ENCODE results near the gene LTBP2.

Gene LTBP2

DNA sequence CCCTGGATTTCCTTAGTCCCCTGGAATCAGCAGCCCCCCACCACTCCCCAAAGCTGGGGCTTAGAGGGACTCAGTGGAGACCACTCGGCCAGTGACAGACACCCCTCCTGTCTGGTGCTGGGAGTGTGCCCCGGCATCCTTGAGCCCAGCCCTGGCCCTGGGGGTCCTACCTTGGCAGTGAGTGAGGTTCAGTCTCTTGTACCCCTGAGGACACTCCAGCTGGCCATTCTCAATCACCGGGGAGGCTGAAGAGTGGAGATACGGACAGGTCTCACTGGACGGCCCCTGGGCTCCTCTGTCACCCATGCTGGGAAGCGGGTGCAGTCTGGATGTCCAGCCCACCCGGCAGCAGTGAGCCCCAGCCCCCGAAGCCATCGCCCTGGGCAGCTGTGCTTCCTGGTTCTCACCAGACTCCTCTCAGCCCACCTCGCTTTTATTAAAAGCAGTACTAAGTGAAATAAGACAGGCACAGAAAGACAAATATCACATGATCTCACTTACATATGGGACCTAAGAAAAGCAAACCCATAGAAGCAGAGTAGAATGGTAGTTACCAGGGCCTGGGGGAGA, 76.2 kb downstream of the LTBP2 start:
- Histone ChIP-seq H3K27me3 (ENCODE audit: control insufficient read depth, insufficient read depth, low read length) (no peaks in the 10 kb centered on the region), H3K9me3 (ENCODE audit: control insufficient read depth, low read length) (no peaks in the 10 kb centered on the region), H3K4me1 (ENCODE audit: control insufficient read depth, insufficient read depth, low read length) (peaks cover 4% of the 10 kb centered on the region), H3K36me3 (ENCODE audit: control insufficient read depth, insufficient read depth, low read length) (no peaks in the 10 kb centered on the region), H3K9ac (ENCODE audit: low read length) (no peak overlapping the region), H3K4me3 (ENCODE audit: low read length) (no peak overlapping the region)

DNA sequence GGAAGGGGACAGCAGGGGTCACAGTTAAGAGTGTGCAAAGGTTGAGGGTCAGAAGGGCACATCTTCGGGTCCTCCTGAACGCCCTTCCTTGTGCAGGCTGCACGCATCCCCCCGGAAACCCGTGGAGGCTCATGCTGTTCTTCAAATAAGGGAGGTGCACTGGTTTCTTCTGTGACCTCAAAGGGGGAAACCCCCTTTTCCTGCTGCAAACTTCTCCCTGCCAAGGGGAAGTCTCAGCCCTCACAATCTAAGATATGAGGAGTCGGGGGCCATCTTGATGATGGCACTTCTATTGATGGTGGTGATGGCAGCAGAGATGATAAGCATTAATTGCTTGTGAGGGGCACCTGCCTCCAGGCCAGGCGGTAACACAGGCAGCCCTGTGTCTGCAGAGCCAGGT, 78.5 kb downstream of the LTBP2 start:
- H3K4me3 ChIP-seq (ENCODE audit: low read length), result no peak overlapping the region
- no peaks in the 10 kb centered on the region for H3K36me3 ChIP-seq (ENCODE audit: control insufficient read depth, insufficient read depth, low read length)
- H3K9ac ChIP-seq (ENCODE audit: low read length), result no peak overlapping the region
- H3K9me3 ChIP-seq (ENCODE audit: control insufficient read depth, low read length), result no peaks in the 10 kb centered on the region
- H3K27me3 ChIP-seq (ENCODE audit: control insufficient read depth, insufficient read depth, low read length), result no peaks in the 10 kb centered on the region
- peaks cover 4% of the 10 kb centered on the region for H3K4me1 ChIP-seq (ENCODE audit: control insufficient read depth, insufficient read depth, low read length)

GRCh38 chr14:74532246-74532645, 79.8 kb downstream of the LTBP2 start:
- no peaks in the 10 kb centered on the region for H3K36me3 ChIP-seq (ENCODE audit: control insufficient read depth, insufficient read depth, low read length)

DNA sequence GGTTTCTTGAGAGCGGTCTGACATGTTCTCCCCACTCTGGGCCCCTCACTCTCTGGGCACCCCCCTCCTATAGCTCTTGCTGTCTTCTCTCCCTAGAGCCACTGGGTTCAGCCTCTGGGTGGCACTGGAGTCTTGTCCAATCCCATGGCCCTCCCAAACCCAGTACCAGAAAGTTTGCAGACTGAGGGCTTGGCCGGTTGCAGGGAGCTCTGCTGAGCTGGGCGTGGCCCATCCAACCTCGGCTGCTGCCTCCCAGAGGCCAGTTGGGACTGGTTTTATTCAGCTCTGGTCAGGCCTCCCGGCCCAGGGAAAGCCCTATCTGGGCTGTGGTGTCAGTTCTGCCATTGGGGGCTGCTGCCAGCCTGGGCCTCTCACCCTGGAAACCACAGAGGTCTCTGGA, 80.6 kb downstream of the LTBP2 start:
- Histone ChIP-seq H3K36me3 (ENCODE audit: control insufficient read depth, insufficient read depth, low read length) (no peaks in the 10 kb centered on the region), H3K27me3 (ENCODE audit: control insufficient read depth, insufficient read depth, low read length) (no peaks in the 10 kb centered on the region)

More at GRCh38 chr14:74532246-74532645, 79.8 kb downstream of the LTBP2 start:
- Histone ChIP-seq H3K4me1 (ENCODE audit: control insufficient read depth, insufficient read depth, low read length) (peaks cover 4% of the 10 kb centered on the region), H3K9ac (ENCODE audit: low read length) (no peak overlapping the region), H3K4me3 (ENCODE audit: low read length) (no peak overlapping the region), H3K9me3 (ENCODE audit: control insufficient read depth, low read length) (no peaks in the 10 kb centered on the region), H3K27me3 (ENCODE audit: control insufficient read depth, insufficient read depth, low read length) (no peaks in the 10 kb centered on the region)

DNA sequence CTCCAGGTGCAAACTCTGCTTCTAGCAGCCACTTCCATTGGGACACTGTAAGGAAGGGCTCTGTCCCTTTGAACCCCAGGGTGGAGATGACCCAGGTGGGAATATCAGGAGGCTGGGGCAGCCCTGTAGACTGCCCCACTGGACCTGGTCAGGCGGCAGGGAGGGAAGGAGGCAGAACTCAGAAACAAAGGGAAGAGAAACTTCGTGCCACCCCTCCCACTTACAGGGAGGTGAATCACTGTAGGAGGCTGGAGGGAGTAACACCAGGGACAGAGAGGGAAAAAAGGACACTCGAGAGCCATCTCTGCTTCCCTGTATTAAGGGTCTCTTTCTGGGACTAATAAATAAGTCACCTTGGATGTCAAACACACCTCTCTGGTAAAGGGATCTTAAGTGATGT, 81.0 kb downstream of the LTBP2 start:
- no peak overlapping the region for H3K9ac ChIP-seq (ENCODE audit: low read length)
- H3K4me3 ChIP-seq (ENCODE audit: low read length), result no peak overlapping the region
- H3K4me1 ChIP-seq (ENCODE audit: control insufficient read depth, insufficient read depth, low read length), result peaks cover 4% of the 10 kb centered on the region
- H3K9me3 ChIP-seq (ENCODE audit: control insufficient read depth, low read length), result no peaks in the 10 kb centered on the region
- no peaks in the 10 kb centered on the region for H3K36me3 ChIP-seq (ENCODE audit: control insufficient read depth, insufficient read depth, low read length)
- H3K27me3 ChIP-seq (ENCODE audit: control insufficient read depth, insufficient read depth, low read length), result no peaks in the 10 kb centered on the region

More for the DNA sequence above, 80.6 kb downstream of the LTBP2 start:
- H3K9me3 ChIP-seq (ENCODE audit: control insufficient read depth, low read length), result no peaks in the 10 kb centered on the region
- H3K4me1 ChIP-seq (ENCODE audit: control insufficient read depth, insufficient read depth, low read length), result peaks cover 4% of the 10 kb centered on the region
- H3K4me3 ChIP-seq (ENCODE audit: low read length), result no peak overlapping the region
- H3K9ac ChIP-seq (ENCODE audit: low read length), result no peak overlapping the region

- peaks cover 3% of the 10 kb centered on the region for H3K27me3 ChIP-seq (ENCODE audit: control insufficient read depth, insufficient read depth, low read length)
- H3K9ac ChIP-seq (ENCODE audit: low read length), result no peak overlapping the region
- H3K4me3 ChIP-seq (ENCODE audit: low read length), result no peak overlapping the region
- H3K36me3 ChIP-seq (ENCODE audit: control insufficient read depth, insufficient read depth, low read length), result no peaks in the 10 kb centered on the region
- H3K4me1 ChIP-seq (ENCODE audit: control insufficient read depth, insufficient read depth, low read length), result peaks cover 4% of the 10 kb centered on the region
- no peaks in the 10 kb centered on the region for H3K9me3 ChIP-seq (ENCODE audit: control insufficient read depth, low read length)
Measured at GRCh38 chr14:74528886-74529285, 83.2 kb downstream of the LTBP2 start.

GRCh38 chr14:74528406-74528805, 83.6 kb downstream of the LTBP2 start:
- H3K9ac ChIP-seq (ENCODE audit: low read length), result no peak overlapping the region
- no peaks in the 10 kb centered on the region for H3K36me3 ChIP-seq (ENCODE audit: control insufficient read depth, insufficient read depth, low read length)
- H3K9me3 ChIP-seq (ENCODE audit: control insufficient read depth, low read length), result no peaks in the 10 kb centered on the region
- H3K4me1 ChIP-seq (ENCODE audit: control insufficient read depth, insufficient read depth, low read length), result peaks cover 4% of the 10 kb centered on the region
- no peak overlapping the region for H3K4me3 ChIP-seq (ENCODE audit: low read length)
- H3K27me3 ChIP-seq (ENCODE audit: control insufficient read depth, insufficient read depth, low read length), result peaks cover 3% of the 10 kb centered on the region

DNA sequence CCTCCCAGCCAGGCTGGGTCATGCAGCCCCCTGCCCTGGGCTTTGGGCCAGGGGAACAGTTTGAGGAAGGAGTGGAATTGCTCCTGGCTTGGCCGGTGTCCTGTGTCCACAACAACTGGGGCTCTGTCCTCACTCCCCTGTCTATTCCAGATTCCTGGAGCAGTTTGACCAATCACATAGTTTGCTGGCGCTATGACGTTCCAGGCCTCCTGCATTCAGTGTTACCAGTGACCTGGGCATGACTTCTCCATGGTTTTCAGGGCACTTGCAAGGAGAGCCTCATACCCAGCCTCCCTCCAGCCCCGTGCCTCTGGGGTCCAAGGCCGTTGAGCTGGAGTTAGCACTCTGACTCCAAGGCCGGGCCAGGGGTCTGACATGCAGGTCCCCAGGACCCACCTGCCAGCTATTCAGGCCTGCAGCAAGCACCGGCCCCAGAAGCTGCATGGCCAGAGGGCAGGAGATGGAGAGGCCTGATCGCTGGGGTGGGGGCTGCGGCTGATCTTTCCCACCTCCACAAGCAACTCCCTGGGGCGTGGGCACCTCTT, 84.2 kb downstream of the LTBP2 start:
- no peaks in the 10 kb centered on the region for H3K36me3 ChIP-seq (ENCODE audit: control insufficient read depth, insufficient read depth, low read length)
- no peaks in the 10 kb centered on the region for H3K9me3 ChIP-seq (ENCODE audit: control insufficient read depth, low read length)
- H3K9ac ChIP-seq (ENCODE audit: low read length), result no peak overlapping the region
- H3K27me3 ChIP-seq (ENCODE audit: control insufficient read depth, insufficient read depth, low read length), result peaks cover 3% of the 10 kb centered on the region
- H3K4me3 ChIP-seq (ENCODE audit: low read length), result no peak overlapping the region
- H3K4me1 ChIP-seq (ENCODE audit: control insufficient read depth, insufficient read depth, low read length), result peaks cover 4% of the 10 kb centered on the region

DNA sequence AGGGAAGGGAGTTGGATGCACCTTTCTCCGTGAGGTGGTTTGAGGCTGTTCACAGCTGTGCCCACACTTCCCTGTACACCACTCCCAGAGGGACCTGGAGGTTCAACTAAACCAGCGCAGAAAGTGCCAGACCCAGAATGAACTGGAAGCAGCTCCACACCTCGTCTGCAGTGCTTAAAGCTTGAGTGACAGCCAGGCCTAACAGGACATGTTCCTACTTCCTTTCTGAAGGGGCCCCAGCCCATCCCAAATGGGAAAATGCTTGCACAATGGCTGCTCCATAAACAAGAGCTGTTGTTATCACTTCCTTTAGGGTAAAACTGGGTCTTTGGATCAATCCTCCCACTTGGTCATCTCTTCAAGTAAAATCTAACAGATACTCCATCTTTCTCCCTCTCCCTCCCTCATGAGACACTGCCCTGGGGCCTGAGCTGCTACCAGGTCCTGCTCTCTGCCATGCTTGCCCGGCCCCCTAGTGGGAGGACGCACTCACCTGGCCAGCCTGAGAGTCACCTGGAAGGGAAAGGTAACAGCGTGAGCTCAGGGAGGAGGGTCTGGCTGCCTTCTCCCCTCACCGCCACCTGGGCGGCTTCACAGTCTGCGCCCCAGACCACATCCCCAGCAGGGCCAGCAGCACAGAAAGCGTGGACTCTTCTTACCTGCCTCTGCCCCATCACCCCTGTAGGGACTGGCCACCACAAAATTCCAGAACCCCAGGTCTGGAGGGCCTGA, 85.0 kb downstream of the LTBP2 start:
- H3K36me3 ChIP-seq (ENCODE audit: control insufficient read depth, insufficient read depth, low read length), result no peaks in the 10 kb centered on the region
- no peak overlapping the region for H3K4me3 ChIP-seq (ENCODE audit: low read length)
- no peak overlapping the region for H3K9ac ChIP-seq (ENCODE audit: low read length)
- H3K27me3 ChIP-seq (ENCODE audit: control insufficient read depth, insufficient read depth, low read length), result peaks cover 3% of the 10 kb centered on the region
- peaks cover 4% of the 10 kb centered on the region for H3K4me1 ChIP-seq (ENCODE audit: control insufficient read depth, insufficient read depth, low read length)
- H3K9me3 ChIP-seq (ENCODE audit: control insufficient read depth, low read length), result no peaks in the 10 kb centered on the region

GRCh38 chr14:74525361-74525851, 86.6 kb downstream of the LTBP2 start:
- H3K9me3 ChIP-seq (ENCODE audit: control insufficient read depth, low read length), result no peaks in the 10 kb centered on the region
- no peaks in the 10 kb centered on the region for H3K4me1 ChIP-seq (ENCODE audit: control insufficient read depth, insufficient read depth, low read length)
- peaks cover 3% of the 10 kb centered on the region for H3K27me3 ChIP-seq (ENCODE audit: control insufficient read depth, insufficient read depth, low read length)
- no peak overlapping the region for H3K9ac ChIP-seq (ENCODE audit: low read length)
- no peak overlapping the region for H3K4me3 ChIP-seq (ENCODE audit: low read length)
- no peaks in the 10 kb centered on the region for H3K36me3 ChIP-seq (ENCODE audit: control insufficient read depth, insufficient read depth, low read length)

GRCh38 chr14:74524812-74525135, 87.3 kb downstream of the LTBP2 start:
- no peak overlapping the region for H3K9ac ChIP-seq (ENCODE audit: low read length)
- H3K9me3 ChIP-seq (ENCODE audit: control insufficient read depth, low read length), result no peaks in the 10 kb centered on the region
- H3K4me1 ChIP-seq (ENCODE audit: control insufficient read depth, insufficient read depth, low read length), result no peaks in the 10 kb centered on the region
- no peaks in the 10 kb centered on the region for H3K36me3 ChIP-seq (ENCODE audit: control insufficient read depth, insufficient read depth, low read length)
- no peak overlapping the region for H3K4me3 ChIP-seq (ENCODE audit: low read length)
- peaks cover 3% of the 10 kb centered on the region for H3K27me3 ChIP-seq (ENCODE audit: control insufficient read depth, insufficient read depth, low read length)

DNA sequence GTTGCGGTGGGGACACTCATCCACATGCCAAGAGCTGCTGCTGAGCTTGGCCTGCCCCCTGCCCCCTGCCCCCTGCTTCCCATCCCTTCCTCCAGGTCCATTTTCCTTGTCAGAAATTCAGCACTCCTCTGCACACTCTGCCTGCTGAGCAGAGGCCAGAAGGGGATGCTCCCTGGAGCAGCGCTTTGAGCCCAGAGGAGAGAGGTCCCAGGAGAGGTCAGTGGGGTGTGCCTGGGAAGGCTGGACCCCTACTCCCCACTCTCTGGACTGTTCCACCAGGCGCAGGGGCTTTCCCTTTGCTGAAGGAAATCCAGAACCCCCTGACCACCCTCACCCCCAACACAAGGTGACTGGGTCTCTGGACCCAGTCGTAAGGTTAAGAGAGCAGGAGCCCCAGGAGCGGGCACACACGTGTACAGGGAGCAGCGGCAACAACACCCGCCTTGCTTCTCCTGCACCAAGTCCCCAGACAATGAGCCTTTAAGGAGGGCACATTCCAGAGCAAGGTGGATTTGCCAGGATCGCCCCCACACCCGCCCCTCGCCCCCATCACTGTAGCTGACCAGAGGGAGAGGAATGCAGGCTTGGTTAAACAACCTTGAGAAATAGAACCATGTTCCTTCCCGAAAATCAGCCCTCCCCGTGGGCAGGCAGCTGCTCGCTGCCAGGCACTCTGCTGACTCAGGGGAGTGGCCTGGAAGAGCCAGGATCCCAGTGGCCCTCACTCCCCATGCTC, 87.8 kb downstream of the LTBP2 start:
- Histone ChIP-seq H3K9ac (ENCODE audit: low read length) (no peak overlapping the region), H3K27me3 (ENCODE audit: control insufficient read depth, insufficient read depth, low read length) (peaks cover 3% of the 10 kb centered on the region), H3K9me3 (ENCODE audit: control insufficient read depth, low read length) (no peaks in the 10 kb centered on the region), H3K36me3 (ENCODE audit: control insufficient read depth, insufficient read depth, low read length) (no peaks in the 10 kb centered on the region), H3K4me1 (ENCODE audit: control insufficient read depth, insufficient read depth, low read length) (no peaks in the 10 kb centered on the region), H3K4me3 (ENCODE audit: low read length) (no peak overlapping the region)
